HG02763 (cell line): Measurements from ENCODE around the gene ARSG.

Experiments used
- ATAC-seq: cut with Tn5 transposase; IDR thresholded peaks from one replicate; pipeline ENCODE4 v1.9.1; 2021; ENCODE audit warnings: mild to moderate bottlenecking, moderate library complexity; ENCODE audit not compliant: unreplicated experiment

ARSG gene

GRCh38 chr17:68424203-68424602 lies 132.9 kb downstream of the ARSG start:
- ATAC-seq: no peak

- ATAC-seq: no peak
These were observed 133.6 kb downstream of the ARSG start for GRCh38 chr17:68424861-68425260.

GRCh38 chr17:68425979-68426378 lies 134.7 kb downstream of the ARSG start:
- ATAC-seq: no peak

DNA sequence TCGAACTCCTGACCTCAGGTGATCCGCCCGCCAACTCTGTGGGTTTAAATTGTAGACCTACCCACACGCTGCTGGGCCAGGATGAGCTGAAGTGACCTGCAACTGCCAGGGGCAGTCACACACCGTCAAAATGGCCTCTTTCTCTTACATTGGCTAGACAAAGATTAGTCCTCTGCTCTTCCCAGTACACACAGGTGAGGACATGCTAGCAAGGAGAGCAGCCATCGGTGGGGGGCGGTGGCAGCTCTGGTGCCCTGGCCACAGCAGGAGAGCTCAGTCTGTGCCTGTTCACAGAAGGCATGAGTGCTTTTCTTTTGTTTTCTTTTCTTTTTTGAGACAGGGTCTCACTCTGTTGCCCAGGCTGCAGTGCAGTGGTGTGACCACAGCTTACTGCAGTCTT lies 136.3 kb downstream of the ARSG start:
- ATAC-seq: no peak

DNA sequence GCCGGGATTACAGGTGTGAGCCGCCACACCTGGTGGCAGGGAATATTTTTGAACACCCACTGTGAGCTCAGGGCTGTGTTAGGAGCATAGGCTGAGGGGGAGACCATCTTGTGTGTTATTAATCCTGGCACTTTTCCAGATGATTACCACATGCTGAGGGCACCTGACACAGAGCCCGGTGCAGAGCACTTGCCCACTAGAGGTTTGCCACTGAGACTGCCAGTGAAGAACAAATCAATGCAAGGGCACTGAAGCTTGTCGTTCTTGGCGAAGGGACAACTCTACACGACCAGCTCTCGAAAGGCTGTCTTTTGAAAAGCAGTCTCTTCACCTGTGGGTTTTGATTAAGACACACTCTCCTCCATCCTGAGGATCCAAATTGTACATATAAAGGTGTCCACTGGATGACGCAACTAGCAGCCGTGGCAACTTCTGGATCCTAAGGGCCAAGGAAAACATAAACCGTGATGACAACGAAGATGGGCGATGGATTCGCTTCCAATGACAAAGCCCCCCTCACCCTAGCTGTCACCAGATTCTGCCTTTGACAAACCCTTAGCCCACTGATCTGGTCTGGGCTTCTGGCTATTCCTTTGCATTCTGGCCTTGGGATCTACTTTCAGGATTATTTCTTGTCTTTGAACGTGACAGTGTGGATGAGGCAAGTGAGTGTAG lies 137.3 kb downstream of the ARSG start:
- ATAC-seq: no peak

- no peak for ATAC-seq
These were observed 138.6 kb downstream of the ARSG start for GRCh38 chr17:68429881-68430280.

DNA sequence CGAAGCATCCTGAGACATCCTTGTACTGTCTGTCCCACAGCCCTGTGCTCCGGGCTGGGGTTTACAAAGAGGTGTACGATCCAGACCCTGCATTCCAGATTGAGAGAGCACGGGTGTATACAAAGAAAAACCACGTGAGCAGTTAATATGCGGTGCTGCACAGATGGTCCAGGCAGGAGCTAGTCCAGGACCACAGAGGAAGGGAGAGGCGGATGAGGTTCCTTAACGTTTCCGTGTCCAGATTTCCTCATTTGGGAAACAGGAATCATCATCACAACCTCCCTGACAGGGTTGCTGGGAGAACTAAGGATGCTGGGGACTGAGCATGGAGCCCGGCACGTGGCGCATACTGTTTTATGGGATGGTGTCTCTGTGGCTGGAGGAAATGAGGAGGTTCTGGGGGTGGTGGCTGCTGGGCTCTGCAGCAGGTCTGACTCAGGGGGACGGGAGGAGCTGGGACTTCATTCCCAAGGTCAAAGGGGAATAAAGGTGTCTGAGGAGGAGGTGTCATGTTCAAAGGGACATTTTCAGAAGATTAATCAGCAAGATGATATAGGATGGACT lies 139.8 kb downstream of the ARSG start:
- ATAC-seq: no peak

DNA sequence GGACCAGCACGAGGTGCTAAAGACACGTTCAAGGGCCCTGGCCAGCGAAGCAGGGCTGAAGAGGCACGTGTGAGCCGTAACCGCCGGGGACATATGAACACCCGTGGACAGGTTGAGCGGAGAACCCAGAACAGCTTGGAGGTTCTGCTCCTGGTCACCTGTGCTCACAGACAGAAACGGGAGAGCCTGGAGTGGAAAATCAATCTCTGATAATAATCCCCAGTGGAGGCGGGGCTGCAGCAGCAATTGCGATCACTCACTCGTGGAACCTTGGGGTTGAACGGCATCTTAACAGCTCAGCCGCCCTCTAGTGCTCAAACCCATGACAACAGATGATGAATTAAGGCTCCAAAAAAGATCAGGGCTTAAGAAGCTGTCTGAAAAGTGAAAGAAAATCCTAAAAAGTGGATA lies 140.4 kb downstream of the ARSG start:
- ATAC-seq: no peak

DNA sequence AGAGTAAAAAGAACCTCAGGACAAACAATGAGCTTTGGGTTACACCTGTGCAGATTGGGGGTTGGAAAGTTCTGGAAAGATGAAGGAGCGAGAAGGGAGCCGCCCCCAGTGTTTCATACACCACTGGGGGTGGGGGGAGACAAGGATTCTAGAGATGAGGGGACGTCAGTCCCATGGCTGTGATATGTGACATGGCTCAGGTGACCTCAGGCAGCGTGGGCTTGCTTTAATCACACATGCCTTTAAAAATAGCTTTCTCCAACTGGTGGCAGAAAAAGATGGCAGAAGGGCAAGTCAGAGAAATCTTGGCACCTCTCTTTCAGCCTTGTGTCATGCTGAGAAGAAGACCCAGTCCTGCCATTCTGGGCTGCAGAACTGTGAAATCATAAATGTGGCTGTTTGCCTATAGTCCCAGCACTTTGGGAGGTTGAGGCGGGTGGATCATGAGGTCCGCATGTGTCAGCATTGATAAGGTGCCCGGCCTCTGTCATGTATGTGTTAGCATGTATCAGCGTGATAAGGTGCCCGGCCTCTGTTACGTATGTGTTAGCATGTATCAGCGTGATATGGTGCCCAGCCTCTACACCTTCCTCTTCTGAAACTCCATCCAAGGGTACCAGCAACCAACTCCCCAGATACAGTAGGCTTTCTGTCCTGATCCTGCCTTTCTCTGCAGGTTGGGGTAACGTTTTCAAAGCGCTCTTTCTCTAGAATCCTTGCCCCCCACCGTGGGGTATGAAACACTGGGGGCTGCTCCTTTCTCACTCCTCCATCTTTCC lies 141.0 kb downstream of the ARSG start:
- no peak for ATAC-seq

GRCh38 chr17:68433211-68433610 lies 141.9 kb downstream of the ARSG start:
- ATAC-seq: no peak

DNA sequence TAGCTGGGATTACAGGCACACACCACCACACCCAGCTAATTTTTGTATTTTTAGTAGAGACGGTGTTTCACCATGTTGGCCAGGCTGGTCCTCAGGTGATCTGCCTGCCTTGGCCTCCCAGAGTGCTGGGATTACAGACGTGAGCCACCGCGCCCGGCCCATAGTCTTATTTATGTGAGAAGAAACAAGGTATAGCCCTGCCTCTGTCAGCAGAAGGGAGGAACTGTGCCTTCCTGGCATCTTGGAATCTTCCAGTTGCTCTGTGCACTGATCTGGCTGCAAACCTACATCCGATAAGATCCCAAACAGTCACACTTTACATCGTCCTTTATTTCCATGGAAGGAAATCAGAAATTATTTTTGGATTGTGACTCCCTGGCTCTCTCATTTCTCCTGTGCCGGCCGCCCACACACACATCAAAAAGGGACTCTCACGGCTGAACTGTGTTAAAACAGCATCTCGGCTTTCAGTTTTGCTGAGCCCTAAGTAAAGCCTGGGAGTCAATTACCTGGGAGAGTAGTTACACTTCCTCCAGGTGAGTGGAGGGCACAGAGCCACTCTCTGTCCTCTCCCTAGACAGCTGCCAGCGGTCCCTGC lies 142.7 kb downstream of the ARSG start:
- no peak for ATAC-seq

DNA sequence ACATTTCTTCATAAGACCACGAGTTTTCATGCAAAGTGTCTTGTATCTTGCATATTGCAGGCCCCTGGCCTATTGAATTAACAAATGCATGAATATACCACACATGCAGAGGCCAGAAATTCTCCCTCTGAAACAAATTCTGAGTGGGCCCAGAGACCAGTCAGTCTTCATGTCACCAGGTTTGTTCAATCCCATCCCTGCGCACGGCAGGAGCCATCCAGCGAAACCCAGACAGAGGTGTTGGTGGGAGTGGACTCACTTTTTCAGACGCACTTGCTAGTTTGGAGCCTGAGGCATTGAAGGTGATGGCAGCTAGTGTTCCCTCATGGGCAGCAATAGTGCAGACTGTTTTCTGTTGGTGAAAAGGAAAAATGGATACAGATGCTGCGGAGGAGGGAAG lies 144.1 kb downstream of the ARSG start:
- ATAC-seq: no peak

- ATAC-seq: no peak
These were observed 144.9 kb downstream of the ARSG start for GRCh38 chr17:68435876-68436842.

DNA sequence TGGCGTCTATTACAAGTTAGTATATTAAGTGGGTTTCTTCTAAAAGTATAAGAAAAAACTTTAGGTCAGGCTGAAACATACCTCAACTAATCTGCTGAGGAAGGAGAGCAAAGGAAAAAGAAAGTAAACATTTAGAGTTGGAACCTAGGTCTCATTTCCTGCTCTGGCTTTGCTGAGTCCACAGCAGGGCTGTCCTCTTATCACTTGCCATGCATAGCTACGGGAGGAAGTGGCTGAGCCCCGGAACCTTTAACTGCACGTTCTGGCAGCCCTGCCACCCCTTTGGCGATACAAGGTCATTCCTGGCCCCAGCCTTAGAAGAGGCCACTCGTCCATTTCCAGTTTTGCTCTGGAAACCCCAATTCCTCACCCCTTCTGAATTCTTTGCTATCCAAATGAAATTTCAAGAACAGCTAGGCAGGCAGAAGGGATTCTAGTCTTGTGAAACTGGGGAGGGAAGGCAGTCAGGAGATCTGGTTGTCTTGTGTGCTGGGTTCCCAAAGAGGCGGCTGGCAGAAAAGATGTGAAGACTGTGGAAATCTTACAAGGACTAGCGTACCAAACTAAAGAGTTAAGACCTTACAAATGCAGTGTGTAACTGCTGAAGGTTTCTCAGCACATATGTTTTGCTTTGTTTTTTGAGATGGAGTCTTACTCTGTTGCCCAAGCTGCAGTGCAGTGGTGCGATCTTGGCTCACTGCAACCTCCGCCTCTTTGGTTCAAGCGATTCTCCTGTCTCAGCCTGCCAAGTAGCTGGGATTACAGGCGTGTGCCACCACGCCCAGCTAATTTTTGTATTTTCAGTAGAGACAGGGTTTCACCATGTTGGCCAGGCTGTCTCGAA lies 146.9 kb downstream of the ARSG start:
- peak; percentile 69 for ATAC-seq

DNA sequence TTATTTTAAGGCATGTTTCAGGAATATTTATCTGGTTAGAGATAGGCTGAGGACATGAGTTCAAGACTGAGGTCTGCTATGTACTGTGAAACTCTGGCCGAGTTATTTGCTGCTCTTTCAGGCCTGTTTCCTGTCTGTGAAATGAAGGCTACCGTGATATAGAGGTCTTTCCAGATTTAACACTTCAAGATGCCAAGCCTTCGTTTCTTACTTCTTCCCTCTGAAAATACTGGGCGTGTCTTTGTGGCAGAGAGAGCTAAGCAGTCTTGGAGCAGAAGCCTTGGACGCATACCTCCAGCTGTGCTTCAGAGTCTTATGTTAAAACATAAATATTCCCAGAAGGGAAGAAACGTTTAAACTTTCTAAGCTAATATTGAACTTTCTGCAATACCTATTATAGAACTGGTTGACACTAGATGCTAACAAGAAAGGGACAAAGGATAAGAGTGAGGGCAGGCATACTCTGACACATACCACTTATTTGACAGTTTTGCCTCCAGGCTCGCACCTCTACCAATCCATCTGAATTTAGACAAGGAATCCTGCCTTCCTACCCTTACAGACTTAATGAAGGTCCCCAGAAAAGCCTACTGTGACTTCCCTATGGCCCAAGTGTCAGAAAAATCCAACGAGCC lies 148.5 kb downstream of the ARSG start:
- no peak for ATAC-seq

DNA sequence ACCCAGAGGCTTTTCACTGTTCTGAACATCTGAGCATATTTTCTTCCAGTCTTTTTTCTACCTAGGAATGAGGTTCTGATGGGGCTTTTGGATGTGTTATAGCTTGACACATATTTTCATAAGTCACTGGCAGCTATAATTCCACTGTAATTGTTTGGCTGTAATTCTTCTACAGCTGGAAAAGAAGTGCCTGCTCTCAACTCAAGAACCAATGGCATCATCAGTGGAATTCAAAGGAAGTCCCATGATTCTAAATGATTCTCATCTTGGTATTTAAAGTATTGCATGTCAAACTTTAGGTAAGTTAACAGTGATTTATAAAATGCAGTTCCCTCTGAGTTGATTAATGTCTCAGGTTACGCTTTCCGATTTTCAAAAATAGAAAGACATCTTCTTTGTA lies 149.2 kb downstream of the ARSG start:
- ATAC-seq: no peak

- ATAC-seq: no peak
These were observed 149.9 kb downstream of the ARSG start for GRCh38 chr17:68441070-68441770.

GRCh38 chr17:68443972-68444464 lies 152.7 kb downstream of the ARSG start:
- no peak for ATAC-seq

- no peak for ATAC-seq
These were observed 154.4 kb downstream of the ARSG start for GRCh38 chr17:68445671-68446070.
